Measurements from ENCODE around the gene FRY. TPM values are rescaled to one million over a fixed set of nuclear protein-coding genes. Genes with fewer than 3 reads are reported as not detected.

FRY gene
- total and polyA plus RNA-seq, 11 donors, result 21.6 to 237 (median 165) TPM

DNA sequence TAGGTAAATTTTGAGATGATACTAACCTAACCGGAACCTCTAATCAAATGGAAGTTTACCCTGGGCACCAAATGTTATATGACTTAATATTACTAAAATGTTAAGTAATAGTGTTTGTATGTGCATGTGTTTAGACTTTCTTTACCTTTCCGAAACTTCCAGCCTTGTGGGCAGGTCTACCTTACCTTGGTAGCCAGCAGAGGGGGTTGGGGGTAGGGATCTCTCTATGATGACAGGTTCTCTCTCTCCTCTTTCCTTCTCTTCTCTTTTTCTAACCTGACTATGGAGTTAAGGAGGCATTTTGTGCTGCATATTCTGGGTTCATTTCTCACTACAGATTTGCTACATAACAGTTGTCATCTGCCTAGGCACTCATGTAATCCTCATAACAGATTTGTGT, 6.8 kb upstream of the FRY start:
- intact Hi-C loops (cut with DNase I), result loop anchor here in 6 of 10 donors (5.0 to 10.0 kb wide), 5 partner anchors 112 to 288 kb away; no protein-coding TSS in a partner anchor
- TF ChIP-seq POLR2A (IDR thresholded peaks at IDR 0.05) (no peak), CTCF (IDR thresholded peaks at IDR 0.05) (no peak)
- no peaks in the 10 kb centered on the region for H3K27me3 ChIP-seq
- WGBS, 4 donors, result 92 to 98% (median 96%) methylated on average over 2 of the region's 2 CpGs
- H3K4me1 ChIP-seq, result peaks cover 3 to 26% (median 19%) of the 10 kb centered on the region in 12 donors
- H3K4me3 ChIP-seq, result no peak overlapping the region
- DNase-seq (no peak), ATAC-seq (no peak)
- no peaks in the 10 kb centered on the region for H3K36me3 ChIP-seq
- no peaks in the 10 kb centered on the region for H3K9me3 ChIP-seq
- H3K27ac ChIP-seq, result no peak overlapping the region

DNA sequence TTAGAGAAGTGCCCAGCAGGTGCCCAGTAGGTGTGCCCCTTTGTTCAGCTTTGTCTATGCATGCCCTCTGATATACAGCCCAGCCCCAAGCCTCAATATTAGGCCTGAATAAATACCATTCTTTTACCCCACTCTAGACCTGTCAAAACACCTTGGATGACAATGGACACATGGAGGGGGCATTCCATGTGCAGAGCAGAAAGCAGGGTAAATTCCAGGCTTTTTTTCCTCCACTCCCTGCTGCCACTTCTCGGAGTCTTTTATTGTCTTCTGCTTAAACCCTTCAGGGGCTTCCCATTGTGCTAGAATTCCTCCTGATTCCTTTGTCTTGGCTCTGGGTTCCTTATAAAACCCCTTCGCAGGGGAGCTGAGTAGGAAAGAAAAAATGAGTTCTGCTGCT, 5.8 kb upstream of the FRY start:
- H3K9me3 ChIP-seq, result no peaks in the 10 kb centered on the region
- no peak for ATAC-seq
- H3K27me3 ChIP-seq, result no peaks in the 10 kb centered on the region
- DNase-seq, result no peak
- H3K36me3 ChIP-seq, result no peaks in the 10 kb centered on the region
- peaks cover 3 to 28% (median 22%) of the 10 kb centered on the region in 12 donors for H3K4me1 ChIP-seq
- H3K27ac ChIP-seq, result no peak overlapping the region
- no peak overlapping the region for H3K4me3 ChIP-seq
- intact Hi-C loops (cut with DNase I), result loop anchor here in 4 of 10 donors (5.0 to 10.0 kb wide), 3 partner anchors 113 to 279 kb away; no protein-coding TSS in a partner anchor
- TF ChIP-seq CTCF (IDR thresholded peaks at IDR 0.05), result no peak
- no peak for TF ChIP-seq POLR2A (IDR thresholded peaks at IDR 0.05)
- 91 to 96% (median 94%) methylated on average over 2 of the region's 2 CpGs for WGBS, 4 donors

- TF ChIP-seq CTCF (IDR thresholded peaks at IDR 0.05) (no peak), POLR2A (IDR thresholded peaks at IDR 0.05) (no peak)
- intact Hi-C loops (cut with DNase I), result loop anchor here in 4 of 10 donors (5.0 to 10.0 kb wide), 3 partner anchors 114 to 278 kb away; no protein-coding TSS in a partner anchor
- Histone ChIP-seq H3K4me3 (no peak overlapping the region), H3K9me3 (no peaks in the 10 kb centered on the region), H3K27ac (no peak overlapping the region), H3K27me3 (no peaks in the 10 kb centered on the region), H3K4me1 (peaks cover 3 to 25% (median 21%) of the 10 kb centered on the region in 12 donors), H3K36me3 (no peaks in the 10 kb centered on the region)
- 86 to 93% (median 91%) methylated on average over 3 of the region's 3 CpGs for WGBS, 4 donors
- ATAC-seq (no peak), DNase-seq (no peak)
These were observed 5.0 kb upstream of the FRY start for GRCh38 chr13:32026623-32027022.

- Histone ChIP-seq H3K27ac (no peak overlapping the region), H3K4me1 (peaks cover 0 to 19% (median 9%) of the 10 kb centered on the region in 12 donors), H3K4me3 (no peak overlapping the region), H3K27me3 (no peaks in the 10 kb centered on the region), H3K36me3 (no peaks in the 10 kb centered on the region), H3K9me3 (no peaks in the 10 kb centered on the region)
- WGBS, 4 donors, result 78 to 98% (median 96%) methylated on average over 3 of the region's 3 CpGs
- TF ChIP-seq CTCF (IDR thresholded peaks at IDR 0.05) (no peak), POLR2A (IDR thresholded peaks at IDR 0.05) (no peak)
- no peak for ATAC-seq
- intact Hi-C loops (cut with DNase I), result loop anchor here in 4 of 10 donors (5.0 to 10.0 kb wide), 3 partner anchors 116 to 276 kb away; no protein-coding TSS in a partner anchor
- DNase-seq, result no peak
These were observed 2.9 kb upstream of the FRY start for GRCh38 chr13:32028711-32029110.

Data from heart left ventricle (tissue), 16 donors.